GM10266 (cell line): ENCODE results near the gene ADAMTSL3.

Source experiments
- DNase-seq: peaks from one replicate; pipeline ENCODE4 v3.0.0; 2012; ENCODE audit errors: extremely low spot score
- TF ChIP-seq, protein P1 (sequence below): IDR thresholded peaks from 2 replicates; pipeline ENCODE4 v1.5.1; 2012; ENCODE audit warnings: mild to moderate bottlenecking, low read depth; ENCODE audit not compliant: control insufficient read depth, insufficient read depth; ENCODE audit errors: missing control alignments

Gene ADAMTSL3

DNA sequence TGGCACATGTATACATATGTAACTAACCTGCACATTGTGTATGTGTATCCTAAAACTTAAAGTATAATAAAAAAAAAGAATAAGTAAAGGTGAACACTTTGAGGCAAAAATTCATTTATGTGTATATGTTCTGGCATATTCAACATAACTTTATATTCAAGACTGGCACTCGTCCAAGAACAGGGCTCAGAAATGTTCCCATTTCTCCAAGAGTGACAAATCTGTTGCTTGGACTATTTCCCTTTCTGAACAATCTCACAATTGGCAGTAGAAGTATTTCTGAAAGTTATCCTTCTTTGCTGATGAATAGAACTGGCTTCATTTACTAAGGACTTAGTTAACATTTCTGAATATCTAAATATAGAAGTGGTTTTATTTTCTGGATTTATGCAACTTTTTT lies 212.8 kb downstream of the ADAMTSL3 start:
- TF ChIP-seq, protein P1, sequence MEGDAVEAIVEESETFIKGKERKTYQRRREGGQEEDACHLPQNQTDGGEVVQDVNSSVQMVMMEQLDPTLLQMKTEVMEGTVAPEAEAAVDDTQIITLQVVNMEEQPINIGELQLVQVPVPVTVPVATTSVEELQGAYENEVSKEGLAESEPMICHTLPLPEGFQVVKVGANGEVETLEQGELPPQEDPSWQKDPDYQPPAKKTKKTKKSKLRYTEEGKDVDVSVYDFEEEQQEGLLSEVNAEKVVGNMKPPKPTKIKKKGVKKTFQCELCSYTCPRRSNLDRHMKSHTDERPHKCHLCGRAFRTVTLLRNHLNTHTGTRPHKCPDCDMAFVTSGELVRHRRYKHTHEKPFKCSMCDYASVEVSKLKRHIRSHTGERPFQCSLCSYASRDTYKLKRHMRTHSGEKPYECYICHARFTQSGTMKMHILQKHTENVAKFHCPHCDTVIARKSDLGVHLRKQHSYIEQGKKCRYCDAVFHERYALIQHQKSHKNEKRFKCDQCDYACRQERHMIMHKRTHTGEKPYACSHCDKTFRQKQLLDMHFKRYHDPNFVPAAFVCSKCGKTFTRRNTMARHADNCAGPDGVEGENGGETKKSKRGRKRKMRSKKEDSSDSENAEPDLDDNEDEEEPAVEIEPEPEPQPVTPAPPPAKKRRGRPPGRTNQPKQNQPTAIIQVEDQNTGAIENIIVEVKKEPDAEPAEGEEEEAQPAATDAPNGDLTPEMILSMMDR = no peak
- DNase-seq = no peak

GRCh38 chr15:83869341-83869740 lies 215.4 kb downstream of the ADAMTSL3 start:
- no peak for DNase-seq
- TF ChIP-seq, protein P1 = no peak

GRCh38 chr15:83871808-83872559 lies 218.1 kb downstream of the ADAMTSL3 start:
- TF ChIP-seq, protein P1 = no peak
- peak; percentile 39 for DNase-seq

DNA sequence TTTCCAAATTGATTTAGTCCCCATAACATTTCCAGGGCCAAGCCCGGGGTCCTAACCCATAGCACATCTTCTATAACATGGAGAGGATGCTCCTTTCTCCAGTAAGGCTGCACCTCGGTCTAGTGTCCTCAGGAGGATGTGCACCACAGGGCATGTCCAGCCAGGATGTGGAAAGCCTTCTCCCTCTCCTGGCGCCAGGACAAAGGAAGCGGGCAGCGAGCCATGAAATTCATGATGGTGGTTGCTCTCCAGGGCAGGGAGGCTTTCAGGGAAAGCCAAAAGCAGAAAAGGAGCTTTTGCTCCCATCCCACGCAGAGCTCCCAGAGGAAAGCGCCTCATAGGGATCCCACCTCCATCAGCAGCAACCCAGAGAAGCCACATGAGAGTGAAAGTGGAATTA lies 220.0 kb downstream of the ADAMTSL3 start:
- DNase-seq = no peak
- TF ChIP-seq, protein P1 = no peak

GRCh38 chr15:83880529-83880928 lies 226.6 kb downstream of the ADAMTSL3 start:
- DNase-seq = no peak
- TF ChIP-seq, protein P1 = no peak

DNA sequence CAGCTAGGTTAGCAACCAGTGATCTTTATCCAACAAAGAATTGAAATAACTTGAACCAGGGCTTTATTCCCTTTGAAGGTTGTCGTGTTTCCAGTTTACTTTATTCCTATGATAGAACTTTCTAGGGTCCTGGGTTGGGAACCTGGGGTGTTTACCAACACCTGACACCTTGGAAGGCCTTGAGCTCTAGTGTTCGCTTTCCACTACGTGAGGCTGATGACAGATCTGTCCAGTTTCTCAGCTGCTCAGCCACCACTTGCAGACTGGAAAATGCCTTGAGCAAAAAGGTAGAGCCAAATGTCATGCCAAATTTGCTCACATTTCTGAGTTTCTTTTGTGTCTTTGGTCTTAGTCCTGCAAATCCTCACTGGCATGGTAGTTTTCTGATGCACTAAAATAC lies 227.2 kb downstream of the ADAMTSL3 start:
- no peak for DNase-seq
- TF ChIP-seq, protein P1 = no peak

DNA sequence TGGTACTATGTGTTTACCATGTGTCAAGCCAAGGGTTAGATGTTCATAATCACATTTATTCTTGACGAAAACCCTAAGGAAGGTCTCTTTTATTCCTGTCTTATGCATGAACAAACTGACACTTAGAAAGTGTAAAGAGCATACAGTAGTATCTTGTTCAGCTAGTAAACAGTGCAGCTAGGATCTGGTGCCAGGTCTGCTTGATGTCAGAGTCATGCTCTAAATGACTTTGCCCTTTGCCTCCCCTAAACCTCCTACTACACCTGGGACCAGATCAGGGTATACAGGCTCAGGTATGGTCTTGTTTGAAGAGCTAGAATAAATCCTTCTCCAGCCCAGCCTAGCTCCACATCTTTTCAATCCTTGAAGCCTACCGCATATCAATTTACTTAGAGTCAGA lies 232.4 kb downstream of the ADAMTSL3 start:
- no peak for DNase-seq
- TF ChIP-seq, protein P1 = no peak
